A673 (cell line): ENCODE data around the gene GNPTAB.

ENCODE experiments used
- CTCF ChIP-seq: fragments of 300-800, 200-600 bp; sonication (generic); conservative IDR thresholded peaks from 2 replicates; pipeline ENCODE4 v1.5.1; 2017; ENCODE audit warnings: low read depth, mild to moderate bottlenecking, antibody characterized with exemption, low read length, moderate library complexity, mixed read lengths
- EZH2 ChIP-seq: fragments of 200-600 bp; sonication (generic); IDR thresholded peaks from 2 replicates; pipeline ENCODE4 v1.6.1; 2017; ENCODE audit warnings: borderline replicate concordance, low read depth, mild to moderate bottlenecking, mixed read lengths, antibody characterized with exemption, low read length; ENCODE audit not compliant: poor library complexity, severe bottlenecking

GRCh38 chr12:101838628-101839323, 8.0 kb upstream of the GNPTAB start:
- no peak for TF ChIP-seq EZH2
- no peak for TF ChIP-seq CTCF
